Common myeloid progenitor, CD34-positive (primary cell): ENCODE data around the gene LHX5.

ENCODE experiments used
- CTCF ChIA-PET: fragments of 350-600 bp; sonication (Branson Sonifier 250); formaldehyde crosslinking; loops from one replicate; lab custom pipeline; 2021; ENCODE audit warnings: antibody characterized with exemption; lab: Charles Lee
- POLR2A ChIA-PET: fragments of 350-600 bp; sonication (Branson Sonifier 250); formaldehyde crosslinking; loops from one replicate; lab custom pipeline; 2021; ENCODE audit warnings: antibody characterized with exemption; lab: Charles Lee
- DNase-seq, 3 donors: peaks; one replicate each; pipeline versions ENCODE4 v3.0.0 to v3.0.0-alpha.2; 2013
- H3K27ac ChIP-seq, 2 experiments: 1 replicate in 1 of 2; 2 replicates in 1 of 2; pipeline ENCODE4 v1.7.0; 2013; ENCODE audit warnings: inconsistent platforms in 2 of 2, low read length in 2 of 2, mild to moderate bottlenecking in 2 of 2, low read depth in 1 of 2, moderate library complexity in 1 of 2; ENCODE audit not compliant: severe bottlenecking in 2 of 2, insufficient read depth in 1 of 2, poor library complexity in 1 of 2
- H3K27me3 ChIP-seq, 5 experiments: replicated peaks in 2 of 5; 1 replicate in 3 of 5; 2 replicates in 2 of 5; pipeline versions ENCODE4 v1.6.1 to v1.7.0; 2013; ENCODE audit warnings: low read length in 4 of 5, mild to moderate bottlenecking in 2 of 5, moderate library complexity in 2 of 5, inconsistent platforms in 1 of 5; ENCODE audit not compliant: insufficient read depth in 5 of 5, control insufficient read depth in 4 of 5
- H3K36me3 ChIP-seq, 4 experiments: 1 replicate in 2 of 4; 2 replicates in 2 of 4; pipeline versions ENCODE4 v1.6.1 to v1.7.0; 2013; ENCODE audit warnings: low read length in 3 of 4, control low read depth in 1 of 4, mild to moderate bottlenecking in 1 of 4; ENCODE audit not compliant: control insufficient read depth in 4 of 4, insufficient read depth in 4 of 4
- H3K4me1 ChIP-seq, 4 experiments: 1 replicate in 3 of 4; 2 replicates in 1 of 4; pipeline versions ENCODE4 v1.6.1 to v1.7.1; 2013; ENCODE audit warnings: low read length in 3 of 4, mild to moderate bottlenecking in 3 of 4, control low read depth in 1 of 4, inconsistent platforms in 1 of 4, moderate library complexity in 1 of 4; ENCODE audit not compliant: control insufficient read depth in 4 of 4, insufficient read depth in 4 of 4; ENCODE audit errors: control extremely low read depth in 1 of 4
- H3K4me3 ChIP-seq, 7 experiments: 1 replicate in 4 of 7; 2 replicates in 3 of 7; pipeline versions ENCODE4 v1.5.1 to v1.7.0; 2013; ENCODE audit warnings: mild to moderate bottlenecking in 7 of 7, low read length in 6 of 7, moderate library complexity in 6 of 7, inconsistent platforms in 2 of 7, low read depth in 2 of 7, control low read depth in 1 of 7; ENCODE audit not compliant: insufficient read depth in 4 of 7, control insufficient read depth in 1 of 7; ENCODE audit errors: extremely low read depth in 1 of 7
- H3K9me3 ChIP-seq, 5 experiments: 1 replicate in 4 of 5; 2 replicates in 1 of 5; pipeline versions ENCODE4 v1.6.1 to v1.7.1; 2013; ENCODE audit warnings: low read length in 4 of 5, mild to moderate bottlenecking in 2 of 5, inconsistent platforms in 1 of 5, low read depth in 1 of 5, moderate library complexity in 1 of 5; ENCODE audit not compliant: control insufficient read depth in 4 of 5, insufficient read depth in 2 of 5; ENCODE audit errors: control extremely low read depth in 1 of 5
- WGBS: methylation state at CpG from one replicate; pipeline ENCODE4 v1.1.5; 2013; ENCODE audit not compliant: insufficient coverage; 5-methylcytosine and 5-hydroxymethylcytosine counted together

The LHX5 gene

DNA sequence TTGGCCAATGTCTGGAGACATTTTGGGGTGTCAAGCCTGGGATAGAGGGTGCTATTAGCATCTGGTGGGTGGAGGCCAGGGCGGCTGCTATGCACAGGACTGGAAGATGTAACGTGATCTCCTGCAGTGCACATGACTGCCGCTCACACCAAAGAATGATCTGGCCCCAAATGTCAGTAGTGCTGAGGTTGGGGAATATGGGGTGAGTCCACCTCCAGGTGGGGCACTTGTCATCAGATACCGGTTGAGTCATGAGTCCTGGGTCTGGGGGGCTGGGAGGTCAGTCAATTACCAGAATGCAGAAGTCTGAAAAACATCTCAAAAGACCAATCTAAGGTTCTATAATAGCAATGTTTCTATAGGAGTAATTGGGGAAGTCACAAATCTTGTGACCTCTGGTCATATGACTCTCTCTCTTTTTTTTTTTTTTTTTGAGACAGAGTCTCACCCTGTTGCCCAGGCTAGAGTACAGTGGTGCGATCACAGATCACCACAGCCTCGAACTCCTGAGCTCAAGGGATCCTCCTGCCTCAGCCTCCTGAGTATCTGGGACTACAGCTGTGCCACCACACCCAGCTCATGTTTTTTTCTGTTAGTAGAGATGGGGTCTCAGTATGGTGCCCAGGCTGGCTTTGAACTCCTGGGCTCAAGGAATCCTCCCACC lies 55.4 kb downstream of the LHX5 start:
- POLR2A ChIA-PET, result interaction anchor here (1.1 kb wide), 1 partner anchor 8 kb away, joined by 4 read pairs; no protein-coding TSS in a partner anchor
- 100% methylated on average over 3 of the region's 6 CpGs for WGBS
- CTCF ChIA-PET, result interaction anchor here (0.7 to 1.1 kb wide), 2 partner anchors 11 to 43 kb away, joined by 3 to 4 read pairs; no protein-coding TSS in a partner anchor

GRCh38 chr12:113414519-113415038 lies 57.1 kb downstream of the LHX5 start:
- Histone ChIP-seq H3K4me3 (no peak overlapping the region), H3K4me1 (peaks cover 0 to 19% (median 8%) of the 10 kb centered on the region in 4 experiments), H3K9me3 (no peaks in the 10 kb centered on the region), H3K27me3 (no peaks in the 10 kb centered on the region), H3K27ac (no peak overlapping the region), H3K36me3 (no peaks in the 10 kb centered on the region)
- 94% methylated on average over 9 of the region's 9 CpGs for WGBS
- DNase-seq, result no peak
- ChIA-PET CTCF (interaction anchor here (1.0 to 1.4 kb wide), 2 partner anchors 9 to 11 kb away, joined by 3 read pairs; no protein-coding TSS in a partner anchor), POLR2A (no interaction called here)

More for the DNA sequence above, 55.4 kb downstream of the LHX5 start:
- H3K4me3 ChIP-seq, result no peak overlapping the region
- H3K4me1 ChIP-seq, result peaks cover 0 to 23% (median 10%) of the 10 kb centered on the region in 4 experiments
- H3K36me3 ChIP-seq, result no peaks in the 10 kb centered on the region
- H3K27me3 ChIP-seq, result no peaks in the 10 kb centered on the region
- no peaks in the 10 kb centered on the region for H3K9me3 ChIP-seq
- peak; percentile 26 to 82 (median 77) for DNase-seq
- H3K27ac ChIP-seq, result no peak overlapping the region

GRCh38 chr12:113413488-113413939 lies 58.2 kb downstream of the LHX5 start:
- ChIA-PET POLR2A (no interaction called here), CTCF (interaction anchor here (1.4 kb wide), 1 partner anchor 12 kb away, joined by 3 read pairs; no protein-coding TSS in a partner anchor)
- WGBS, result 89% methylated on average over 11 of the region's 11 CpGs
- no peaks in the 10 kb centered on the region for H3K9me3 ChIP-seq
- H3K27me3 ChIP-seq, result no peaks in the 10 kb centered on the region
- no peaks in the 10 kb centered on the region for H3K36me3 ChIP-seq
- no peak overlapping the region for H3K4me3 ChIP-seq
- H3K4me1 ChIP-seq, result peaks cover 0 to 23% (median 13%) of the 10 kb centered on the region in 4 experiments
- DNase-seq, result no peak
- H3K27ac ChIP-seq, result no peak overlapping the region
